K562 (cell line): ENCODE measurements around the gene CACNA2D4. TPM values are rescaled to one million over a fixed set of nuclear protein-coding genes. Genes with fewer than 3 reads are reported as not detected.

Experiments used
- ATAC-seq: fragments of 200-7000 bp; cut with Tn5 transposase; 3 replicates; pipeline ENCODE4 v1.9.1; 2020; ENCODE audit warnings: moderate library complexity
- BruUV-seq: library from RNA; stranded (reverse); fragments of 400-500 nt; replicated peaks from 2 replicates; lab custom pipeline; 2021; lab: Mats Ljungman, UMichigan
- CTCF ChIA-PET: fragments of 300-600 bp; formaldehyde crosslinking; extraction: SDS; loops from one replicate; lab custom pipeline; 2021; ENCODE audit warnings: low intra/inter-chr PET ratio; lab: Yijun Ruan, JAX
- POLR2A ChIA-PET: fragments of 300-600, 350-650 bp; sonication (Branson Sonifier 250); formaldehyde crosslinking; extraction: SDS; loops from one replicate; lab custom pipeline; 2021; ENCODE audit warnings: antibody characterized with exemption, inconsistent platforms; lab: Yijun Ruan, JAX
- DNase-seq, 4 experiments: peaks; one replicate each; pipeline versions ENCODE4 v3.0.0 to v3.0.0-alpha.2; 2011 to 2018; ENCODE audit warnings: low spot score in 3 of 4, mixed read lengths in 3 of 4; ENCODE audit errors: extremely low read depth in 1 of 4
- FAIRE-seq: peaks from 2 replicates; lab custom pipeline; 2011; peaks lifted over from hg19 to GRCh38; lab: Jason Lieb, UNC
- H2AFZ ChIP-seq: 2 replicates; pipeline ENCODE4 v1.6.0; 2011; ENCODE audit warnings: low read depth, low read length, control low read depth, inconsistent platforms
- H3K27ac ChIP-seq: fragments of 200-600 bp; 3 replicates; pipeline ENCODE4 v1.8.0; 2011; ENCODE audit warnings: low read depth, mild to moderate bottlenecking, control low read depth, inconsistent platforms, low read length, moderate library complexity, mixed read lengths; ENCODE audit errors: extremely low read depth
- H3K27me3 ChIP-seq, 2 experiments: fragments of 300-600 bp in 1 of 2; 2 replicates in 1 of 2; 3 replicates in 1 of 2; pipeline versions ENCODE4 v1.6.0 to v1.8.0; 2011; ENCODE audit warnings: inconsistent platforms in 2 of 2, low read length in 2 of 2, mild to moderate bottlenecking in 1 of 2, mixed read lengths in 1 of 2, moderate library complexity in 1 of 2; ENCODE audit not compliant: control insufficient read depth in 2 of 2, insufficient read depth in 2 of 2
- H3K36me3 ChIP-seq: fragments of 300-600 bp; 3 replicates; pipeline ENCODE4 v1.8.0; 2011; ENCODE audit warnings: mild to moderate bottlenecking, low read length, inconsistent platforms; ENCODE audit not compliant: control insufficient read depth, insufficient read depth
- H3K4me1 ChIP-seq, 2 experiments: fragments of 200-600 bp in 1 of 2; replicated peaks in 1 of 2; 2 replicates in 1 of 2; 3 replicates in 1 of 2; pipeline versions ENCODE4 v1.5.1 to v1.8.0; 2011; ENCODE audit warnings: inconsistent platforms in 2 of 2, low read length in 2 of 2, mild to moderate bottlenecking in 1 of 2, mixed read lengths in 1 of 2, moderate library complexity in 1 of 2; ENCODE audit not compliant: control insufficient read depth in 2 of 2, insufficient read depth in 2 of 2
- H3K4me2 ChIP-seq: 2 replicates; pipeline ENCODE4 v1.6.1; 2011; ENCODE audit warnings: low read length, control low read depth, inconsistent platforms, mixed read lengths; ENCODE audit not compliant: insufficient read depth
- H3K4me3 ChIP-seq: fragments of 200-600 bp; sonication (generic), shearing (Covaris generic); 2 replicates; pipeline ENCODE4 v1.5.1; 2016; ENCODE audit warnings: control low read depth, inconsistent platforms
- H3K79me2 ChIP-seq: fragments of 200-600 bp; 3 replicates; pipeline ENCODE4 v1.8.0; 2011; ENCODE audit warnings: low read length, inconsistent platforms; ENCODE audit not compliant: control insufficient read depth, insufficient read depth
- H3K9ac ChIP-seq, 2 experiments: 2 replicates each; pipeline versions ENCODE4 v1.6.0 to v1.6.1; 2011; ENCODE audit warnings: low read depth in 2 of 2, low read length in 2 of 2, control low read depth in 1 of 2, inconsistent platforms in 1 of 2, mild to moderate bottlenecking in 1 of 2, mixed read lengths in 1 of 2; ENCODE audit not compliant: insufficient read depth in 1 of 2
- H3K9me1 ChIP-seq: one replicate; pipeline ENCODE4 v1.6.0; 2011; ENCODE audit warnings: inconsistent platforms, mild to moderate bottlenecking, low read length, moderate library complexity; ENCODE audit not compliant: control insufficient read depth, insufficient read depth
- H3K9me3 ChIP-seq: replicated peaks from 2 replicates; pipeline ENCODE4 v1.5.1; 2011; ENCODE audit warnings: low read depth, low read length, inconsistent platforms; ENCODE audit not compliant: control insufficient read depth, insufficient read depth
- H4K20me1 ChIP-seq: replicated peaks from 2 replicates; pipeline ENCODE4 v1.6.1; 2011; ENCODE audit warnings: low read length, inconsistent platforms, mixed read lengths; ENCODE audit not compliant: control insufficient read depth, insufficient read depth
- DEAF1 ChIP-seq: fragments of 450-650 bp; formaldehyde crosslinking; IDR thresholded peaks from 2 replicates; pipeline ENCODE4 v1.4.0; 2020; ENCODE audit warnings: mild to moderate bottlenecking, moderate library complexity
- DIDO1 ChIP-seq: fragments of 450-650 bp; IDR thresholded peaks from 2 replicates; pipeline ENCODE4 v1.6.1; 2016; ENCODE audit warnings: low read depth, missing biosample characterization, missing genetic modification characterization
- HES1 ChIP-seq: fragments of 450-650 bp; IDR thresholded peaks from 2 replicates; pipeline ENCODE4 v1.6.1; 2016; ENCODE audit warnings: low read depth, mild to moderate bottlenecking, moderate library complexity
- PKNOX1 ChIP-seq: fragments of 450-650 bp; IDR thresholded peaks from 2 replicates; pipeline ENCODE4 v1.6.1; 2016
- RBM25 ChIP-seq: fragments of 200-400 bp; formaldehyde crosslinking; IDR thresholded peaks from 2 replicates; pipeline ENCODE4 v1.6.1; 2018; ENCODE audit warnings: low read length, low read depth, moderate library complexity; ENCODE audit not compliant: severe bottlenecking
- SNRNP70 ChIP-seq: fragments of 200-400 bp; formaldehyde crosslinking; optimal IDR thresholded peaks from 2 replicates; pipeline ENCODE3; 2017; ENCODE audit warnings: low read depth, low read length
- ZBTB8A ChIP-seq: fragments of 450-650 bp; IDR thresholded peaks from 2 replicates; pipeline ENCODE4 v1.6.1; 2018; ENCODE audit warnings: mild to moderate bottlenecking, moderate library complexity; ENCODE audit not compliant: partially characterized antibody
- ZNF146 ChIP-seq: IDR thresholded peaks from one replicate; pipeline ENCODE4 v1.6.1; 2018; ENCODE audit warnings: missing compliant biosample characterization; ENCODE audit not compliant: unreplicated experiment
- WGBS: fragments of 100-300 bp; shearing (Covaris generic); methylation state at CpG from one replicate; pipeline ENCODE4 v1.1.6; 2016; ENCODE audit warnings: low coverage, mixed read lengths; ENCODE audit not compliant: insufficient coverage; ENCODE audit errors: missing lambda C conversion rate; 5-methylcytosine and 5-hydroxymethylcytosine counted together
- in situ Hi-C: fragments of 300-500 bp; cut with MboI; formaldehyde crosslinking; loops from 4 replicates; pipeline ENCODE4 v1.15.0; 2018; ENCODE audit warnings: inconsistent platforms, mixed read lengths
- intact Hi-C: fragments of 100-400 bp; cut with micrococcal nuclease; formaldehyde crosslinking; loops from 2 replicates; pipeline ENCODE4 v1.14.2; 2022
- polyA plus RNA-seq, 8 experiments: library from polyadenylated mRNA; depleted of rRNA in 4 of 8; stranded (reverse) in 5 of 8; unstranded in 3 of 8; fragments of >200 nt; fragmentation: Nextera tagmentation in 2 of 8; fragmentation: Illumina TruSeq in 1 of 8; extraction: Ambion mirVana in 2 of 8; extraction: Trizol in 1 of 8; gene quantifications; 2 replicates each; pipeline versions ENCODE4 v1.2.1 to v1.2.3, GENCODE V29; 2011 to 2014; ENCODE audit warnings: inconsistent platforms in 1 of 8, missing spikeins in 1 of 8
- total RNA-seq, 7 experiments: library from RNA; depleted of rRNA in 6 of 7; stranded (reverse); fragments of >200 nt in 6 of 7; fragmentation: Illumina TruSeq in 2 of 7; extraction: Trizol in 2 of 7; gene quantifications; 2 replicates each; pipeline versions ENCODE4 v1.2.1 to v1.2.3, GENCODE V29; 2011 to 2021; ENCODE audit warnings: low replicate concordance in 1 of 7

CACNA2D4 gene
- total and polyA plus RNA-seq, 9 of the 15 experiments (the other 6 are each of a cell fraction or from before 2014, with no cell fraction given) = 0.04 to 0.69 (median 0.40) TPM; not detected in 3

- no peak for FAIRE-seq
- DNase-seq = no peak
- no peaks in the 10 kb centered on the region for H3K36me3 ChIP-seq
- WGBS = 5% methylated on average over 3 of the region's 3 CpGs
- no peak for ATAC-seq
- H3K4me1 ChIP-seq = peaks cover under 1 to 14% of the 10 kb centered on the region in 2 experiments; a peak in 3 of 5 replicates
- CTCF ChIA-PET = no interaction called here
- no peaks in the 10 kb centered on the region for H3K79me2 ChIP-seq
- POLR2A ChIA-PET = no interaction called here
- no peaks in the 10 kb centered on the region for H4K20me1 ChIP-seq
- in situ Hi-C loops = no loop called here
- BruUV-seq = no TSS peak
- intact Hi-C loops = loop anchor here (10.0 kb wide), 1 partner anchor 96 kb away; no protein-coding TSS in a partner anchor
- no peak overlapping the region for H3K27ac ChIP-seq
- H2AFZ ChIP-seq = no peak overlapping the region
- H3K9me1 ChIP-seq = no peaks in the 10 kb centered on the region
- H3K4me3 ChIP-seq = no peak overlapping the region
- no peak for TF ChIP-seq DIDO1 (tag)
- peak; percentile 79 for TF ChIP-seq ZNF146 (CRISPR knock-in tag)
- TF ChIP-seq, all 486 proteins: peak for 1
- Histone ChIP-seq H3K9ac (no peak overlapping the region), H3K4me2 (no peak overlapping the region), H3K9me3 (no peaks in the 10 kb centered on the region), H3K27me3 (no peaks in the 10 kb centered on the region)
Measured at GRCh38 chr12:1910468-1910867, 8.0 kb downstream of the CACNA2D4 start.

GRCh38 chr12:1908758-1909157 is 9.7 kb downstream of the CACNA2D4 start:
- 83% methylated on average over 1 of the region's 26 CpGs for WGBS
- no peaks in the 10 kb centered on the region for H3K27me3 ChIP-seq
- peaks cover 0 to 8% of the 10 kb centered on the region in 2 experiments; a peak in 2 of 5 replicates for H3K4me1 ChIP-seq
- 0 out of 2 replicates have a peak, but pooled peaks cover 2% of the 10 kb centered on the region for H3K9me3 ChIP-seq
- no TSS peak for BruUV-seq
- H3K4me3 ChIP-seq = no peak overlapping the region
- intact Hi-C loops (no loop called here), in situ Hi-C loops (no loop called here)
- no peaks in the 10 kb centered on the region for H3K79me2 ChIP-seq
- H2AFZ ChIP-seq = no peak overlapping the region
- no peak for DNase-seq
- ChIA-PET CTCF (no interaction called here), POLR2A (no interaction called here)
- H3K9me1 ChIP-seq = no peaks in the 10 kb centered on the region
- H4K20me1 ChIP-seq = no peaks in the 10 kb centered on the region
- ATAC-seq = no peak
- H3K4me2 ChIP-seq = no peak overlapping the region
- no peaks in the 10 kb centered on the region for H3K36me3 ChIP-seq
- H3K27ac ChIP-seq = no peak overlapping the region
- H3K9ac ChIP-seq = no peak overlapping the region
- no peak for FAIRE-seq
- TF ChIP-seq HES1 (no peak), SNRNP70 (no peak), RBM25 (no peak), ZBTB8A (no peak), PKNOX1 (no peak), DEAF1 (no peak)
